GM12878 (cell line): ENCODE measurements around the gene CYP26C1. TPM values are rescaled to one million over a fixed set of nuclear protein-coding genes. Genes with fewer than 3 reads are reported as not detected.
A peak's percentile ranks its signal among the peaks of the same experiment; 100 is the strongest.

Source experiments
- ATAC-seq: fragments of 200-7000 bp; cut with Tn5 transposase; 3 replicates; pipeline ENCODE4 v1.9.1; 2020; ENCODE audit warnings: mild to moderate bottlenecking, moderate library complexity
- BruUV-seq: library from RNA; stranded (reverse); fragments of 400-500 nt; replicated peaks from 2 replicates; lab custom pipeline; 2021; lab: Mats Ljungman, UMichigan
- CTCF ChIA-PET: fragments of 300-600 bp; sonication (Branson Sonifier 250); formaldehyde crosslinking; extraction: SDS; loops from one replicate; lab custom pipeline; 2021; ENCODE audit warnings: inconsistent platforms; lab: Yijun Ruan, JAX
- POLR2A ChIA-PET: fragments of 350-600 bp; formaldehyde crosslinking; extraction: SDS; loops from one replicate; lab custom pipeline; 2021; ENCODE audit warnings: inconsistent platforms; lab: Charles Lee
- RAD21 ChIA-PET: fragments of 300-600 bp; sonication (Branson Sonifier 250); formaldehyde crosslinking; loops from one replicate; lab custom pipeline; 2023; ENCODE audit warnings: antibody characterized with exemption; ENCODE audit not compliant: unreplicated experiment; lab: Charles Lee
- SMC1A ChIA-PET: fragments of 300-600 bp; sonication (Branson Sonifier 250); formaldehyde crosslinking; loops from one replicate; lab custom pipeline; 2023; ENCODE audit not compliant: unreplicated experiment, uncharacterized antibody; lab: Charles Lee
- DNase-seq: peaks from one replicate; pipeline ENCODE4 v3.0.0-alpha.2; 2011; ENCODE audit warnings: low read depth, low spot score
- FAIRE-seq: peaks from 3 replicates; lab custom pipeline; 2011; peaks lifted over from hg19 to GRCh38; lab: Jason Lieb, UNC
- H2AFZ ChIP-seq: 2 replicates; pipeline ENCODE4 v1.6.0; 2011; ENCODE audit warnings: low read depth, low read length, control low read depth; ENCODE audit not compliant: control insufficient read depth
- H3K27ac ChIP-seq: 2 replicates; pipeline ENCODE4 v1.5.1; 2011; ENCODE audit warnings: control low read depth; ENCODE audit not compliant: control insufficient read depth, insufficient read depth
- H3K27me3 ChIP-seq, 2 experiments: replicated peaks in 1 of 2; 2 replicates each; pipeline versions ENCODE4 v1.6.0 to v1.6.1; 2011; ENCODE audit warnings: low read length in 1 of 2; ENCODE audit not compliant: control insufficient read depth in 2 of 2, insufficient read depth in 2 of 2
- H3K36me3 ChIP-seq, 2 experiments: 2 replicates each; pipeline ENCODE4 v1.5.1; 2011; ENCODE audit warnings: low read length in 1 of 2; ENCODE audit not compliant: control insufficient read depth in 2 of 2, insufficient read depth in 2 of 2
- H3K4me1 ChIP-seq: 2 replicates; pipeline ENCODE4 v1.6.1; 2011; ENCODE audit warnings: mild to moderate bottlenecking, low read length, moderate library complexity, mixed read lengths; ENCODE audit not compliant: control insufficient read depth, insufficient read depth
- H3K4me2 ChIP-seq: 2 replicates; pipeline ENCODE4 v1.6.0; 2011; ENCODE audit warnings: control low read depth; ENCODE audit not compliant: control insufficient read depth, insufficient read depth
- H3K4me3 ChIP-seq: fragments of 200-600 bp; sonication (generic); 2 replicates; pipeline ENCODE4 v1.5.1; 2016
- H3K79me2 ChIP-seq: 2 replicates; pipeline ENCODE4 v1.6.0; 2011; ENCODE audit warnings: low read length; ENCODE audit not compliant: control insufficient read depth, insufficient read depth
- H3K9ac ChIP-seq: 2 replicates; pipeline ENCODE4 v1.8.0; 2011; ENCODE audit warnings: low read length, control low read depth, mixed read lengths; ENCODE audit not compliant: control insufficient read depth, insufficient read depth
- H3K9me3 ChIP-seq: replicated peaks from 3 replicates; pipeline ENCODE4 v1.5.1; 2011; ENCODE audit warnings: mild to moderate bottlenecking, low read length; ENCODE audit not compliant: control insufficient read depth, insufficient read depth
- H4K20me1 ChIP-seq: 2 replicates; pipeline ENCODE4 v1.6.0; 2011; ENCODE audit not compliant: control insufficient read depth, insufficient read depth
- EGR1 ChIP-seq, 2 experiments: IDR thresholded peaks; 1 replicate in 1 of 2; 2 replicates in 1 of 2; pipeline ENCODE4 v1.6.1; 2011 to 2012; ENCODE audit warnings: low read depth in 2 of 2, low read length in 2 of 2, borderline replicate concordance in 1 of 2, mild to moderate bottlenecking in 1 of 2, moderate library complexity in 1 of 2
- FOXM1 ChIP-seq: IDR thresholded peaks from 2 replicates; pipeline ENCODE4 v1.6.1; 2012; ENCODE audit warnings: low read depth, mild to moderate bottlenecking, inconsistent platforms, low read length, moderate library complexity
- MEF2B ChIP-seq: fragments of 450-650 bp; IDR thresholded peaks from 2 replicates; pipeline ENCODE4 v1.6.1; 2018; ENCODE audit warnings: mild to moderate bottlenecking, moderate library complexity; ENCODE audit not compliant: partially characterized antibody, poor library complexity, severe bottlenecking
- SUPT20H ChIP-seq: IDR thresholded peaks from 2 replicates; pipeline ENCODE4 v1.6.1; 2011; ENCODE audit warnings: low read depth, mild to moderate bottlenecking, low read length, moderate library complexity, borderline replicate concordance; ENCODE audit not compliant: control insufficient read depth
- TCF12 ChIP-seq: IDR thresholded peaks from 2 replicates; pipeline ENCODE4 v1.6.1; 2011; ENCODE audit warnings: low read depth, mild to moderate bottlenecking, low read length
- WGBS: methylation state at CpG from one replicate; pipeline ENCODE4 v1.1.6; 2016; ENCODE audit warnings: low lambda C conversion rate; ENCODE audit not compliant: insufficient replicate concordance, insufficient coverage; ENCODE audit errors: missing lambda C conversion rate; 5-methylcytosine and 5-hydroxymethylcytosine counted together
- in situ Hi-C: fragments of 300-500 bp; cut with MboI; formaldehyde crosslinking; loops from 9 replicates; pipeline ENCODE4 v1.14.3; 2018; ENCODE audit warnings: mixed read lengths
- intact Hi-C: fragments of 100-400 bp; cut with micrococcal nuclease; formaldehyde crosslinking; loops from one replicate; pipeline ENCODE4 v1.14.2; 2022; ENCODE audit not compliant: unreplicated experiment
- polyA plus RNA-seq, 11 experiments: library from polyadenylated mRNA; depleted of rRNA in 4 of 11; unstranded in 6 of 11; stranded (reverse) in 5 of 11; fragments of >200 nt; fragmentation: Nextera tagmentation in 4 of 11; fragmentation: Illumina TruSeq in 1 of 11; extraction: Ambion mirVana in 4 of 11; extraction: Trizol in 1 of 11; gene quantifications; 1 replicate in 1 of 11; 2 replicates in 10 of 11; pipeline versions ENCODE4 v1.2.1 to v1.2.3, GENCODE V29; 2011 to 2016; ENCODE audit warnings: inconsistent platforms in 2 of 11, missing spikeins in 2 of 11, low read depth in 1 of 11
- total RNA-seq, 4 experiments: library from RNA; depleted of rRNA in 3 of 4; stranded (reverse); fragments of >200 nt in 3 of 4; fragmentation: Illumina TruSeq in 1 of 4; extraction: Trizol in 1 of 4; gene quantifications; 2 replicates each; pipeline versions ENCODE4 v1.2.1 to v1.2.3, GENCODE V29; 2013 to 2021

CYP26C1 gene
- total and polyA plus RNA-seq, 10 of the 15 experiments (the other 5 are each of a cell fraction or from before 2014, with no cell fraction given) = under 0.01 to 0.08 TPM; not detected in 8

GRCh38 chr10:93106631-93107072 lies 46.1 kb downstream of the CYP26C1 start:
- Histone ChIP-seq H4K20me1 (no peaks in the 10 kb centered on the region), H3K9ac (no peak overlapping the region), H3K27me3 (no peaks in the 10 kb centered on the region), H3K36me3 (no peaks in the 10 kb centered on the region), H3K4me2 (no peak overlapping the region; the same call in 1 of the 2 replicates), H3K27ac (no peak overlapping the region; the same call in 1 of the 2 replicates), H3K79me2 (no peaks in the 10 kb centered on the region), H3K4me1 (peaks cover 22% of the 10 kb centered on the region)
- in situ Hi-C loops = no loop called here
- SMC1A ChIA-PET = no interaction called here
- BruUV-seq = no TSS peak
- intact Hi-C loops = no loop called here
- WGBS = 100% methylated on average over 2 of the region's 2 CpGs
- peak; percentile 63 for ATAC-seq
- TF ChIP-seq TCF12 (no peak), EGR1 (IDR thresholded peaks at IDR 0.05; ENCODE audit: borderline replicate concordance in 1 of 2, low read depth in 2 of 2, low read length in 2 of 2) (no peak), SUPT20H (no peak), FOXM1 (no peak), MEF2B (no peak)
- TF ChIP-seq, all 136 proteins: peak for 0
- DNase-seq (no peak), FAIRE-seq (no peak)
- CTCF ChIA-PET = interaction anchor here (0.7 to 2.7 kb wide), 3 partner anchors 9 to 183 kb away, joined by 3 to 15 read pairs (median 3); no protein-coding TSS in a partner anchor
- H3K9me3 ChIP-seq = no peaks in the 10 kb centered on the region; the same call in 2 of the 3 replicates
- H2AFZ ChIP-seq = no peak overlapping the region
- H3K4me3 ChIP-seq = no peak overlapping the region
- POLR2A ChIA-PET = interaction anchor here (0.7 kb wide), 1 partner anchor 8 kb away, joined by 3 read pairs; no protein-coding TSS in a partner anchor
- RAD21 ChIA-PET = interaction anchor here (1.3 kb wide), 1 partner anchor 20 kb away, joined by 4 read pairs; no protein-coding TSS in a partner anchor
